ENCODE results near the gene CNTNAP2.
"Not testable (repeated sequence)": the region's sequence is repeated elsewhere in the genome, so short reads cannot be mapped to it uniquely, and the experiment has no call there.

The CNTNAP2 gene

DNA sequence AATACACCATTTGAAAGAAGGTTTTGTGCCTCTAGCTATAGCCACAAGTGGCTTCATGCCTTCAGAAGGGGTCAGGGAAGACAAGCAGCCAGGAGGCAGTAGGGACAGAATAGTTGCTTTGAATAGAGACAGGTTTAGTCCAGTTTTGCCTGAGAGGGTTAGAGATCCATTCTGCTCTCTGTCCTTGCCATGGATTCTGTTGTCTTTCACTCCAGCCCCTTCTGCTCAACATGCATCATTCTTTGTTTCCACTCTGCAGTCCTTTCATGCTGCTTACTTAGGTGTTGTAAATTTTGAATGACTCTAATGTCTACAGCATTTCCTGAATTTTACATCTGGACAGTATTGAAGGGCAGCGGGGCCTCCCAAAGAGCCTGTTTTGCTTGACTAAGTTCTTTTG lies 60.3 kb downstream of the CNTNAP2 start:
- H3K4me3 ChIP-seq, result no peak overlapping the region
- no peak for TF ChIP-seq POLR2AphosphoS5 (IDR thresholded peaks at IDR 0.05; ENCODE audit: borderline replicate concordance, low read depth, low read length)
- no peak for TF ChIP-seq EZH2 (IDR thresholded peaks at IDR 0.05)
- TF ChIP-seq FOXP2 (optimal IDR thresholded peaks at IDR 0.05; ENCODE audit: control extremely low read depth, extremely low read length, insufficient read depth), result no peak
- H3K36me3 ChIP-seq (ENCODE audit: insufficient read depth, low read length), result no peaks in the 10 kb centered on the region
- no peaks in the 10 kb centered on the region for H3K9me3 ChIP-seq (ENCODE audit: low read depth, low read length)
- DNase-seq (ENCODE audit: low read depth, low spot score), result no peak
- H3K27ac ChIP-seq, result no peak overlapping the region
- no peak overlapping the region for H3K9ac ChIP-seq (ENCODE audit: insufficient read length)

DNA sequence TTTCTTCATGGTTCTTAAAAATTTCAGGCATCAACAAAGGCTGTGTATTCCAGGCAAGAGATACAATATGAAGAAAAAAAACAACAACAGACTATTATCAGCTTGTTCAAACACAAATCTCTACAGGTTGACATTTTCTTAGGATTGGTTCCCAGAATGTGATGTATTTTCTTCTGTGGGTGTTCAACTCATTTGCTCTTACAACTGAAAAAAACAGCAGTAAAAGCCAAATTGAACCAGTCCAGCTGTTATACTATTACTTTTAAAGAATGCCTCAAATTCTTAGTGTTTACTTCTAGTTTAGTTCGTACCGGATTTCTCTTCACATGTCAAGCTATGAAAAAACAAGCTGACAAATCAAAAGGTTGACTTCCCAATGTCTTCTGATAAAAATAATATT lies 60.7 kb downstream of the CNTNAP2 start:
- TF ChIP-seq POLR2AphosphoS5 (IDR thresholded peaks at IDR 0.05; ENCODE audit: borderline replicate concordance, low read depth, low read length), result no peak
- TF ChIP-seq FOXP2 (optimal IDR thresholded peaks at IDR 0.05; ENCODE audit: control extremely low read depth, extremely low read length, insufficient read depth), result no peak
- TF ChIP-seq EZH2 (IDR thresholded peaks at IDR 0.05), result no peak
- Histone ChIP-seq H3K36me3 (ENCODE audit: insufficient read depth, low read length) (no peaks in the 10 kb centered on the region), H3K9me3 (ENCODE audit: low read depth, low read length) (no peaks in the 10 kb centered on the region), H3K27ac (no peak overlapping the region), H3K9ac (ENCODE audit: insufficient read length) (no peak overlapping the region), H3K4me3 (no peak overlapping the region)
- DNase-seq (ENCODE audit: low read depth, low spot score), result no peak

DNA sequence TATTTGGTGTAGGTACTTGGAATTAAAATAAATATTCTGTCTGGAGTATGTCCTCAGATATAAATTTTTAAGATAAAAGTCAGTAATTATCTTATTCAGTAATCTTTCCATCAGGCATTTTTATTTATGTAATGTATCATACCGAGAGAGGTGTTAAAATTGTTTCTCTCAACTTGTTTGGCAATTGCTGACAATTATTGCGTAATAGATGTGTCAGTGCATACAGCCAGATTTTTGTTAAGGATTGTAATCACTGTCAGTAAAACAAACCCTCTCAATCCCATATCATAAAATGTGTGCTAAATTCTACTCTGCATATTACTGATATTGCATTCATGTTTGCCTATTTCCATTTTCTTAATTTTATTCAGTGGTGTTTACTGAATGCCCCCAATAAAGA lies 69.2 kb downstream of the CNTNAP2 start:
- no peak overlapping the region for H3K4me3 ChIP-seq
- no peak for DNase-seq (ENCODE audit: low read depth, low spot score)
- TF ChIP-seq FOXP2 (optimal IDR thresholded peaks at IDR 0.05; ENCODE audit: control extremely low read depth, extremely low read length, insufficient read depth) (no peak), EZH2 (IDR thresholded peaks at IDR 0.05) (no peak), POLR2AphosphoS5 (IDR thresholded peaks at IDR 0.05; ENCODE audit: borderline replicate concordance, low read depth, low read length) (no peak)
- H3K9me3 ChIP-seq (ENCODE audit: low read depth, low read length), result no peaks in the 10 kb centered on the region
- no peak overlapping the region for H3K9ac ChIP-seq (ENCODE audit: insufficient read length)
- no peak overlapping the region for H3K27ac ChIP-seq
- no peaks in the 10 kb centered on the region for H3K36me3 ChIP-seq (ENCODE audit: insufficient read depth, low read length)

DNA sequence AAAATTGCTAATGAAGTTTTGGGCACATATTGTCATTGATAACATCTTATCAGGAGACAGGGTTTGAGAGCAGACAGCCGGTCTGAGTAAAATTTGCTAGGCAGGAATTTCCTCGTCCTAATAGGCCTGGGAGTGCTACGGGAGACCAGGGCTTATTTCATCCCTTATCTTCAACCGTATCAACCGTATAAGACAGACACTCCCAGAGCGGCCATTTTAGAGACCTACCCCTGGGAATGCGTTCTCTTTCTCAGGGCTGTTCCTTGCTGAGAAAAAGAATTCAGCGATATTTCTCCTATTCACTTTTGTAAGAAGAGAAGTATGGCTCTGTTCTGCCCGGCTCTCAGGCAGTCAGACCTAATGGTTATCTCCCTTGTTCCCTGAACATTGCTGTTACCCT lies 74.8 kb downstream of the CNTNAP2 start:
- not testable (repeated sequence) for H3K36me3 ChIP-seq (ENCODE audit: insufficient read depth, low read length); H3K4me3 ChIP-seq; DNase-seq (ENCODE audit: low read depth, low spot score); H3K9me3 ChIP-seq (ENCODE audit: low read depth, low read length); H3K27ac ChIP-seq; H3K9ac ChIP-seq (ENCODE audit: insufficient read length)

DNA sequence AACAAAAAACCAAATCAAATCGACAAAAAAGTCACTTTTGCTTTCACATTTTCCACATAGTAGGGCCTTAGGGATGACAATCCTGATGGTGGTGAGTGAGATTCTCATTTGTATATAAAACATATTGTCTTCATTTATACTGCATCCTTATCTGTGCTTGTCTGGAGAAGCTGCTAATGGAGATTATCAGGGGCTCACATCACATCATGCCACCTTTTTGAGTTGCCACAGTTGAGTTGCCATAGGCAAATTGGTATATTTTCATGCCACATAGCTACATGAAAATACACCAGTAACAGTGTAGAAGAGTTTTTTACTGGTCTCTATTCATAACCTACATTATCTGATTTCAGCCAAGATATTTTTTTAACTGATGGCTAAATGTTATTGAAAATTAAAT lies 85.3 kb downstream of the CNTNAP2 start:
- no peaks in the 10 kb centered on the region for H3K36me3 ChIP-seq (ENCODE audit: insufficient read depth, low read length)
- no peak for TF ChIP-seq POLR2AphosphoS5 (IDR thresholded peaks at IDR 0.05; ENCODE audit: borderline replicate concordance, low read depth, low read length)
- no peak for TF ChIP-seq FOXP2 (optimal IDR thresholded peaks at IDR 0.05; ENCODE audit: control extremely low read depth, extremely low read length, insufficient read depth)
- no peak for TF ChIP-seq EZH2 (IDR thresholded peaks at IDR 0.05)
- no peaks in the 10 kb centered on the region for H3K9me3 ChIP-seq (ENCODE audit: low read depth, low read length)

DNA sequence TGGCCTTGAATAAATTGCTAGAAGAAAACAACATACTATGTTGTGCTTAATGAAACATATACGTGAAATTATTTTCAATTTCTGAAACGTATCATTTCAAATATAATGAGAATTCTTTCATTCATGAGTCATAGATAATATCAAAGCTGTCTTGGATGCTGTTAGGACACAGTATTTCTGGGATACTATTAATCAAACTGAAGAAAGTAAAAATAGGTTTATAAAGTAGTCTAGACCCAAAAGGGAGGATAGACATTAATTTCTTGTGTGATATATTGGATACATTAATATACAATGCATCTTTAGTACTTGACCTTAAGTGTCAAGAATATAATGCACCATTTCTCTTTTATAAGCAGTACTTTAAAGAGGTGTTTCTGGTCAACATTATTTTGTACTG lies 89.7 kb downstream of the CNTNAP2 start:
- Histone ChIP-seq H3K9ac (ENCODE audit: insufficient read length) (no peak overlapping the region), H3K9me3 (ENCODE audit: low read depth, low read length) (no peaks in the 10 kb centered on the region), H3K27ac (no peak overlapping the region), H3K36me3 (ENCODE audit: insufficient read depth, low read length) (no peaks in the 10 kb centered on the region), H3K4me3 (no peak overlapping the region)
- TF ChIP-seq FOXP2 (optimal IDR thresholded peaks at IDR 0.05; ENCODE audit: control extremely low read depth, extremely low read length, insufficient read depth) (no peak), EZH2 (IDR thresholded peaks at IDR 0.05) (no peak), POLR2AphosphoS5 (IDR thresholded peaks at IDR 0.05; ENCODE audit: borderline replicate concordance, low read depth, low read length) (no peak)
- DNase-seq (ENCODE audit: low read depth, low spot score), result no peak

More for the DNA sequence above, 85.3 kb downstream of the CNTNAP2 start:
- no peak for DNase-seq (ENCODE audit: low read depth, low spot score)
- Histone ChIP-seq H3K9ac (ENCODE audit: insufficient read length) (no peak overlapping the region), H3K4me3 (no peak overlapping the region), H3K27ac (no peak overlapping the region)

DNA sequence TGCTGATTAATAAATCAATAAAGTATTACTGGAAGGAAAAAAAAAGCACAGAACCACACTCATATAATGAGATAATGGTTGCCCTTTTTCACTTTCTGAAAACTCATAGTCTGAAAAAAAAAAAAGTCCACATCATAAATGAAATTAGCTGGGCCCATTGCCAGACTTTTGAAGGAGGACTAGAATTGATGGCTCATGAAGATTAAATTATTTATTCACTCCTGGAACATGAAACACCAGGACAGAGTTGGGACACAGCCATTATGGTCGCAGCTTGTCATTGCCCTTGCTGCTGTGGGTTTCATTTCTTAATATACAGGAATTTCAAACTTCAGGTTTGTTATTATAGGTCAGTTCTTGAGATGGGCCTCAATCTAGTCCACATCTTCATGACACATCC lies 91.9 kb downstream of the CNTNAP2 start:
- Histone ChIP-seq H3K4me3 (no peak overlapping the region), H3K9ac (ENCODE audit: insufficient read length) (no peak overlapping the region), H3K36me3 (ENCODE audit: insufficient read depth, low read length) (no peaks in the 10 kb centered on the region), H3K27ac (no peak overlapping the region), H3K9me3 (ENCODE audit: low read depth, low read length) (no peaks in the 10 kb centered on the region)
- no peak for DNase-seq (ENCODE audit: low read depth, low spot score)
- no peak for TF ChIP-seq POLR2AphosphoS5 (IDR thresholded peaks at IDR 0.05; ENCODE audit: borderline replicate concordance, low read depth, low read length)
- TF ChIP-seq EZH2 (IDR thresholded peaks at IDR 0.05), result no peak
- no peak for TF ChIP-seq FOXP2 (optimal IDR thresholded peaks at IDR 0.05; ENCODE audit: control extremely low read depth, extremely low read length, insufficient read depth)

DNA sequence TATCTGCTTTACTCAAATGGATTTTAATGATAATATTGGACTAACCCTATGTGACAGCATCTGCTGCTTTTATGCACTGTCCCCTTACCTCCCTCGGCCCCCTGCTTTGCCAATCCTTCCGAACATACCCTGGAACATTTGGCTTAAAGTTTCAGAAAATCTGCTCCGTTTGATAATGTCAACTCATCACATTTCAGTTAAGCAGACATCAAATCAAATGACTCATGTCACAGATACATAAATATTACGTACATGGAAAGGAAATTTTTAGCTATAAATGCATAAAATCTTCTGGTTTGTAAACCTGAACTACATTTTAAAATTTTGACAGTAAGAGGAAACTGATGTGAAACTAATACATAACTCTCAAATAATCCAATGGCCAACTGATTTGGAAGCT lies 98.2 kb downstream of the CNTNAP2 start:
- Histone ChIP-seq H3K27ac (no peak overlapping the region), H3K9ac (ENCODE audit: insufficient read length) (no peak overlapping the region), H3K36me3 (ENCODE audit: insufficient read depth, low read length) (no peaks in the 10 kb centered on the region), H3K4me3 (no peak overlapping the region), H3K9me3 (ENCODE audit: low read depth, low read length) (no peaks in the 10 kb centered on the region)
- DNase-seq (ENCODE audit: low read depth, low spot score), result no peak
- TF ChIP-seq POLR2AphosphoS5 (IDR thresholded peaks at IDR 0.05; ENCODE audit: borderline replicate concordance, low read depth, low read length) (no peak), EZH2 (IDR thresholded peaks at IDR 0.05) (no peak), FOXP2 (optimal IDR thresholded peaks at IDR 0.05; ENCODE audit: control extremely low read depth, extremely low read length, insufficient read depth) (no peak)

DNA sequence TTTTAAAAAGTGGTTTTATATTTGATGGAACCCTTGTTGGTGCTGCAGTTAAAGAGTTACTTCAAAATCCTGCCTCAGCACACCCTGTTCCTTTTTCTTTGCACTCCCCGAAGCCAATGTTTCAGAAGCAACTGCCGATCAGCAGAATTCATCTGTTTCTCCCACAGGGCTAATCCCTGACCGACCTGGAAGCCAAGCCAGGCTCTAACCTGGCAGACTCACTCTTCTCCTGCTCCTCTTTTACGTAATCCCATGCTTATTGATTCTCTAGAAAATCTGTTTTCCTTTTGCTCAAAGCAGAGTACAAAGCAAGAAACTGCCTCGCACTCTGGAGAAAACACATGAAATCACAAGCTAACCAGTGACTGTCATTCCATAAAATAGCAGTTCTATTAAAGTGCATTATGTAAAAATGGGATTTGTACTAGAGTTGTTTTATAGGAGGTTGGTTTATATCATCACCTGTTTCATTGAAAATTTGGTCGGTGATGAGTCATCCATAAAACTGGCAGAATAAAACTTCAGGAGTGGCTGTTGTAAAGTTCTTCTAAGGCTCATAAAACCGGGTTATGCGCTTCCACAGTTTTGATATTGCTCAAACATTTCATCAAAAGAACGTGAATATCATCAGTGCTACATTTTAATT lies 99.9 kb downstream of the CNTNAP2 start:
- no peak overlapping the region for H3K4me3 ChIP-seq
- TF ChIP-seq POLR2AphosphoS5 (IDR thresholded peaks at IDR 0.05; ENCODE audit: borderline replicate concordance, low read depth, low read length) (no peak), FOXP2 (optimal IDR thresholded peaks at IDR 0.05; ENCODE audit: control extremely low read depth, extremely low read length, insufficient read depth) (no peak), EZH2 (IDR thresholded peaks at IDR 0.05) (no peak)
- no peak for DNase-seq (ENCODE audit: low read depth, low spot score)
- no peak overlapping the region for H3K27ac ChIP-seq
- no peak overlapping the region for H3K9ac ChIP-seq (ENCODE audit: insufficient read length)
- no peaks in the 10 kb centered on the region for H3K36me3 ChIP-seq (ENCODE audit: insufficient read depth, low read length)
- H3K9me3 ChIP-seq (ENCODE audit: low read depth, low read length), result no peaks in the 10 kb centered on the region
